Measurements from ENCODE around the gene DLGAP4.

DLGAP4 gene
- 12.9 to 39.5 reads per million in 2 experiments for total RNA-seq

GRCh38 chr20:36305602-36306551 lies at the start of gene DLGAP4:
TSS of gene DLGAP4 (plus strand) at chr20:36306339. CDS start at chr20:36431718, 125,379 bp downstream.
- DNase-seq (ENCODE audit: low read depth) = no peak

- DNase-seq (ENCODE audit: low read depth) = no peak
Measured at GRCh38 chr20:36259177-36260061, 46.7 kb upstream of the DLGAP4 start.

GRCh38 chr20:36260316-36260715 lies 45.8 kb upstream of the DLGAP4 start:
- no peak for DNase-seq (ENCODE audit: low read depth)

GRCh38 chr20:36261389-36262105 lies 44.6 kb upstream of the DLGAP4 start:
- DNase-seq (ENCODE audit: low read depth) = no peak

GRCh38 chr20:36262440-36262839 lies 43.7 kb upstream of the DLGAP4 start:
- no peak for DNase-seq (ENCODE audit: low read depth)

- no peak for DNase-seq (ENCODE audit: low read depth)
Measured at GRCh38 chr20:36264426-36265246, 41.5 kb upstream of the DLGAP4 start.

GRCh38 chr20:36266189-36266588 lies 40.0 kb upstream of the DLGAP4 start:
- DNase-seq (ENCODE audit: low read depth) = no peak

GRCh38 chr20:36267605-36268381 lies 38.3 kb upstream of the DLGAP4 start:
- no peak for DNase-seq (ENCODE audit: low read depth)

GRCh38 chr20:36268440-36269342 lies 37.4 kb upstream of the DLGAP4 start:
- no peak for DNase-seq (ENCODE audit: low read depth)

GRCh38 chr20:36269507-36269906 lies 36.6 kb upstream of the DLGAP4 start:
- DNase-seq (ENCODE audit: low read depth) = no peak

- no peak for DNase-seq (ENCODE audit: low read depth)
Measured at GRCh38 chr20:36270744-36271638, 35.1 kb upstream of the DLGAP4 start.

- DNase-seq (ENCODE audit: low read depth) = no peak
Measured at GRCh38 chr20:36271639-36272546, 34.2 kb upstream of the DLGAP4 start.

GRCh38 chr20:36272547-36273220 lies 33.5 kb upstream of the DLGAP4 start:
- no peak for DNase-seq (ENCODE audit: low read depth)

GRCh38 chr20:36273414-36274180 lies 32.5 kb upstream of the DLGAP4 start:
- no peak for DNase-seq (ENCODE audit: low read depth)

GRCh38 chr20:36274181-36274841 lies 31.8 kb upstream of the DLGAP4 start:
- no peak for DNase-seq (ENCODE audit: low read depth)

Data from T follicular helper cell (primary cell).